Neuron (in vitro differentiated cells): ENCODE measurements around the gene RSRC1.
"Not testable (repeated sequence)": the region's sequence is repeated elsewhere in the genome, so short reads cannot be mapped to it uniquely, and the experiment has no call there.

Experiments used
- H2AFZ ChIP-seq: one replicate; pipeline ENCODE4 v1.6.1; 2013; ENCODE audit warnings: low read depth, mild to moderate bottlenecking, inconsistent platforms, low read length, moderate library complexity
- H3K27me3 ChIP-seq: one replicate; pipeline ENCODE4 v1.6.1; 2013; ENCODE audit warnings: low read length; ENCODE audit not compliant: insufficient read depth
- H3K36me3 ChIP-seq: one replicate; pipeline ENCODE4 v1.6.1; 2013; ENCODE audit warnings: low read length; ENCODE audit not compliant: insufficient read depth
- H3K4me1 ChIP-seq: one replicate; pipeline ENCODE4 v1.6.1; 2013; ENCODE audit warnings: low read length; ENCODE audit not compliant: insufficient read depth
- H3K4me3 ChIP-seq: 2 replicates; pipeline ENCODE4 v1.5.1; 2013; ENCODE audit warnings: mild to moderate bottlenecking, low read length, moderate library complexity
- H3K9me3 ChIP-seq: one replicate; pipeline ENCODE4 v1.6.1; 2013; ENCODE audit warnings: low read length

The RSRC1 gene

GRCh38 chr3:158470944-158471638, 361.2 kb downstream of the RSRC1 start:
- H3K4me3 ChIP-seq = no peak overlapping the region
- no peaks in the 10 kb centered on the region for H3K9me3 ChIP-seq
- H2AFZ ChIP-seq = no peak overlapping the region
- no peaks in the 10 kb centered on the region for H3K27me3 ChIP-seq
- no peaks in the 10 kb centered on the region for H3K36me3 ChIP-seq
- no peaks in the 10 kb centered on the region for H3K4me1 ChIP-seq

- Histone ChIP-seq H2AFZ (no peak overlapping the region), H3K27me3 (no peaks in the 10 kb centered on the region), H3K9me3 (no peaks in the 10 kb centered on the region), H3K36me3 (no peaks in the 10 kb centered on the region), H3K4me3 (no peak overlapping the region), H3K4me1 (no peaks in the 10 kb centered on the region)
Observed at GRCh38 chr3:158471639-158472294, 361.9 kb downstream of the RSRC1 start.

GRCh38 chr3:158479051-158479450, 369.2 kb downstream of the RSRC1 start:
- H2AFZ ChIP-seq = no peak overlapping the region
- no peak overlapping the region for H3K4me3 ChIP-seq
- H3K9me3 ChIP-seq = no peaks in the 10 kb centered on the region
- H3K36me3 ChIP-seq = no peaks in the 10 kb centered on the region
- H3K27me3 ChIP-seq = no peaks in the 10 kb centered on the region
- H3K4me1 ChIP-seq = peaks cover 18% of the 10 kb centered on the region

- H3K4me1 ChIP-seq = peaks cover 20% of the 10 kb centered on the region
- H3K4me3 ChIP-seq = no peak overlapping the region
- no peaks in the 10 kb centered on the region for H3K9me3 ChIP-seq
- no peaks in the 10 kb centered on the region for H3K36me3 ChIP-seq
- H3K27me3 ChIP-seq = no peaks in the 10 kb centered on the region
- no peak overlapping the region for H2AFZ ChIP-seq
Observed at GRCh38 chr3:158483701-158484235, 373.9 kb downstream of the RSRC1 start.

- Histone ChIP-seq H3K27me3 (no peaks in the 10 kb centered on the region), H2AFZ (no peak overlapping the region)
Observed at GRCh38 chr3:158486200-158486599, 376.3 kb downstream of the RSRC1 start.

GRCh38 chr3:158488670-158489069, 378.8 kb downstream of the RSRC1 start:
- Histone ChIP-seq H3K36me3 (no peaks in the 10 kb centered on the region), H2AFZ (no peak overlapping the region), H3K4me3 (no peak overlapping the region), H3K27me3 (no peaks in the 10 kb centered on the region), H3K4me1 (peaks cover 2% of the 10 kb centered on the region), H3K9me3 (no peaks in the 10 kb centered on the region)

More at GRCh38 chr3:158486200-158486599, 376.3 kb downstream of the RSRC1 start:
- Histone ChIP-seq H3K36me3 (no peaks in the 10 kb centered on the region), H3K9me3 (no peaks in the 10 kb centered on the region), H3K4me1 (peaks cover 20% of the 10 kb centered on the region), H3K4me3 (no peak overlapping the region)

- no peak overlapping the region for H3K4me3 ChIP-seq
- no peaks in the 10 kb centered on the region for H3K36me3 ChIP-seq
- peaks cover 2% of the 10 kb centered on the region for H3K4me1 ChIP-seq
Observed at GRCh38 chr3:158489181-158489580, 379.3 kb downstream of the RSRC1 start.

GRCh38 chr3:158491968-158492367, 382.1 kb downstream of the RSRC1 start:
- H2AFZ ChIP-seq = no peak overlapping the region
- H3K9me3 ChIP-seq = no peaks in the 10 kb centered on the region
- no peaks in the 10 kb centered on the region for H3K27me3 ChIP-seq
- no peaks in the 10 kb centered on the region for H3K4me1 ChIP-seq
- H3K36me3 ChIP-seq = no peaks in the 10 kb centered on the region
- no peak overlapping the region for H3K4me3 ChIP-seq

More at GRCh38 chr3:158489181-158489580, 379.3 kb downstream of the RSRC1 start:
- Histone ChIP-seq H3K27me3 (no peaks in the 10 kb centered on the region), H3K9me3 (no peaks in the 10 kb centered on the region), H2AFZ (no peak overlapping the region)

- Histone ChIP-seq H2AFZ (no peak overlapping the region), H3K4me1 (no peaks in the 10 kb centered on the region), H3K4me3 (no peak overlapping the region), H3K9me3 (no peaks in the 10 kb centered on the region), H3K27me3 (no peaks in the 10 kb centered on the region), H3K36me3 (no peaks in the 10 kb centered on the region)
Observed at GRCh38 chr3:158492685-158493084, 382.8 kb downstream of the RSRC1 start.

GRCh38 chr3:158493931-158494330, 384.0 kb downstream of the RSRC1 start:
- Histone ChIP-seq H3K4me3 (no peak overlapping the region), H3K4me1 (no peaks in the 10 kb centered on the region), H3K27me3 (no peaks in the 10 kb centered on the region), H2AFZ (no peak overlapping the region), H3K36me3 (no peaks in the 10 kb centered on the region), H3K9me3 (no peaks in the 10 kb centered on the region)

- no peaks in the 10 kb centered on the region for H3K4me1 ChIP-seq
Observed at GRCh38 chr3:158494673-158495072, 384.8 kb downstream of the RSRC1 start.

GRCh38 chr3:158495398-158495902, 385.6 kb downstream of the RSRC1 start:
- H2AFZ ChIP-seq, H3K4me1 ChIP-seq, H3K36me3 ChIP-seq, H3K27me3 ChIP-seq, H3K4me3 ChIP-seq, H3K9me3 ChIP-seq: not testable (repeated sequence)

More at GRCh38 chr3:158494673-158495072, 384.8 kb downstream of the RSRC1 start:
- Histone ChIP-seq H3K27me3 (no peaks in the 10 kb centered on the region), H3K4me3 (no peak overlapping the region), H2AFZ (no peak overlapping the region), H3K36me3 (no peaks in the 10 kb centered on the region), H3K9me3 (no peaks in the 10 kb centered on the region)

GRCh38 chr3:158505117-158505516, 395.2 kb downstream of the RSRC1 start:
- H3K36me3 ChIP-seq = no peaks in the 10 kb centered on the region
- no peaks in the 10 kb centered on the region for H3K9me3 ChIP-seq
- no peak overlapping the region for H3K4me3 ChIP-seq
- no peaks in the 10 kb centered on the region for H3K4me1 ChIP-seq
- no peak overlapping the region for H2AFZ ChIP-seq
- no peaks in the 10 kb centered on the region for H3K27me3 ChIP-seq
